ENCODE measurements around the gene MCC.

DNA sequence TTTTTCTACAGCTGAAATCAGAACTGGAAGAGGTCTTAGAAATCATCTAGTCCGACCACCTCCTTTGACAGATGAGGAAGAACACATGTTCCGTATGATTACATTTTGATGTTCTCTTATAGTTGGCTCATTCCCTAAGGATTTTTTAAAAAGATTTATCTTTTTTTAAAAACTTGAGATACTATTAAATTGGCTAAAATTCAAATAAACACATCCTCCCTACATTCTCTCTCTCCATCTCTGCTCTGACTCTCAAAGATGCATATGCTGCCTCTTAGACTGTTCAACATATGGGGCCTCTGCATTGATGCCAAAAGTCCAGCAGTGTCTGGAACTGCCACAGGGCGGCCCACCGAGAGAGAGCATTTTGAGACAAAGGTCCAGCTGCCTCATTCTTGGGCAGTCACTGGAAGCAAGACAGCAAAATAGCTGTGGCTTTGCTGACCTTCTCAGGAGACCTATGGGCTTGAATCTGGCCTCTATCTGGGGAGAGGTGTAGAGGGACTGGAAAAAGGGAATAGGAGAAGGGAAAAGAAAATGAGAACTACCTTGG lies 40.7 kb downstream of the MCC start:
- TF ChIP-seq, protein P1, sequence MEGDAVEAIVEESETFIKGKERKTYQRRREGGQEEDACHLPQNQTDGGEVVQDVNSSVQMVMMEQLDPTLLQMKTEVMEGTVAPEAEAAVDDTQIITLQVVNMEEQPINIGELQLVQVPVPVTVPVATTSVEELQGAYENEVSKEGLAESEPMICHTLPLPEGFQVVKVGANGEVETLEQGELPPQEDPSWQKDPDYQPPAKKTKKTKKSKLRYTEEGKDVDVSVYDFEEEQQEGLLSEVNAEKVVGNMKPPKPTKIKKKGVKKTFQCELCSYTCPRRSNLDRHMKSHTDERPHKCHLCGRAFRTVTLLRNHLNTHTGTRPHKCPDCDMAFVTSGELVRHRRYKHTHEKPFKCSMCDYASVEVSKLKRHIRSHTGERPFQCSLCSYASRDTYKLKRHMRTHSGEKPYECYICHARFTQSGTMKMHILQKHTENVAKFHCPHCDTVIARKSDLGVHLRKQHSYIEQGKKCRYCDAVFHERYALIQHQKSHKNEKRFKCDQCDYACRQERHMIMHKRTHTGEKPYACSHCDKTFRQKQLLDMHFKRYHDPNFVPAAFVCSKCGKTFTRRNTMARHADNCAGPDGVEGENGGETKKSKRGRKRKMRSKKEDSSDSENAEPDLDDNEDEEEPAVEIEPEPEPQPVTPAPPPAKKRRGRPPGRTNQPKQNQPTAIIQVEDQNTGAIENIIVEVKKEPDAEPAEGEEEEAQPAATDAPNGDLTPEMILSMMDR (IDR thresholded peaks at IDR 0.05; ENCODE audit: insufficient read depth, low read depth, low read length) = peak; percentile 22
- no peak for TF ChIP-seq EZH2 (IDR thresholded peaks at IDR 0.05; ENCODE audit: insufficient read depth, low read length)
